ENCODE results near the gene ABCA7.
A peak's percentile ranks its signal among the peaks of the same experiment; 100 is the strongest.
"Not testable (repeated sequence)": the region's sequence is repeated elsewhere in the genome, so short reads cannot be mapped to it uniquely, and the experiment has no call there.

Gene ABCA7

GRCh38 chr19:1108291-1109031 lies 68.6 kb downstream of the ABCA7 start:
- no peak for DNase-seq

- DNase-seq = no peak
Observed at GRCh38 chr19:1109032-1109551, 69.2 kb downstream of the ABCA7 start.

DNA sequence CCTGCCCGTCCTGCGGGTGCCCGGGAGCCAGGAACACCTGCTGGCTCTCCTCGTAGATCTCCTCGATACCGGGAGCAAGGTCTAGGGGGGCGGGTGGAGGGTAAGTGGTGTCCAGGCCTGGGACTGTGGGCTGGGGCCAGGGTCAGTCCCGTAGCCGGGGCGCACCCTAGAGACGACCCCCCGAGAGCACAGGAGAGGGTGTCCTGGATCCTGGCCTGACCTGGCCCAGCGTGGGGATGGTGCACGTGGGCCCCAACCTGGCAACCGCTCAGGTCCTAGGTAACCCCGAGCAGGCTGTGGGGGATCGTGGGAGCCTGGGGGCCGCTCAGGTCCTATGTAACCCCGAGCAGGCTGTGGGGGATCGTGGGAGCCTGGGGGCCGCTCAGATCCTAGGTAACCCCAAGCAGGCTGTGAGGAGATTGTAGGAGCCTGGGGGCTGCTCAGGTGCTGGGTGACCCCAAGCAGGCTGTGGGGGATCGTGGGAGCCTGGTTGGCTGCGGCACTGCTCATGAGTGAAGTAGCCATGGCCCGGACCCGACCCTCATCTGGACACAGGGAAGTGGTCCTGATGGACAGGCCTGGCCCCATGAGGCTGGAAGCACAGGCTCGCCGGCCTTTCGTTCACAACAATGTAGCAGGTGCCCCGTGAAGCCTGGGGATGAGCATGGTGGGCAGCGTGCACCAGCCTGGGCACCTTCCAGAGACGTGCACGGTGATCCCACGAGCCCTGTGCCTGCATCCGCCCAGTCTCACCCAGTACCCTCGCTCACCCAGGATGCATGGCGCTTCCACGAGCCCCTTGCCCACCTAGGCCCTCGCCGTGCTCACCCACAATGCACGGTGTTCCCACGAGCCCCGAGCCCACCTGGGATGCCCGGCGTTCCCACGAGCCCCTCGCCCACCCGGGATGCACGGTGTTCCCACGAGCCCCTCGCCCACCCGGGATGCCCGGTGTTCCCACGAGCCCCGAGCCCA lies 70.1 kb downstream of the ABCA7 start:
- DNase-seq = no peak

DNA sequence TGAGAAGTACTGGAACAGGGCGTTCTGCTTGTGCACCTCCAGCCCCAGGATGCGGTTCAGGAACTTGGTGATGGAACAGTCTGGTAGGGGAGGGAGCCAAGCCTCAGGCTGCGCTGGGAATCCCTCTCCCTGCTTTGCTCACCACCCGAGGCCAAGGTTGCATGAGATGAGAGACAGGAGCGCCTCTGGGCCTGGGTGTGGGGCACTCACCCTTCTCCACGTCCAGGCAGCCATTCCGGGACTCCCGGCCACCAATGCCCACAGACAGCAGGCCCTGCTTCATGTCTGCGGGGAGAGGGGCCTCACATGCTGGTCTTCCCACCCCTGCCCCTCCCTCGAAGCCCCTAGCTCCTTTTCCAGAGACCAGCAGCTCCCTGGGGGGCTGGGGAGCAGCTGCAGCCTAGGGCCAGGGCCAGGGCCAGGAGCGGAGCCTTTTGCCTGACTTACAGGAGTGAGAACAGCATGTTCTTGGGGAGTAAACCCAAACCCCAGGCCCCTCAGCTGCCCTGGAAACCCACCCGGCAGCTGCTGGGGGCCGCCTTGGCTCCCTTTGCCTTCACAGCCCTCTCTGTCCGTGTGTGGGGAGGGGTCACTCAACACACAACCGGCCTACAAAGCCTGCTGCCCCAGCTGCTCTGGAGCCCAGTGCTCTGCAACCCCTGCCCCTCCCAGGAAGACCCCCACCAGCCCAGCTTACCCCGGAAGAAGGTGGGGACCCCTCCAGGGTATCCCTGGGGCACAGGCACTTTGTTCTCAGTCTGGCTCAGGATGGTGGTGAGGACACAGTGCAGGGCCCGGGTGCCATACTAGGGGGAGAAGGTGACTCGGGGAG lies 71.1 kb downstream of the ABCA7 start:
- DNase-seq = no peak

- DNase-seq = no peak
Observed at GRCh38 chr19:1111641-1112267, 71.8 kb downstream of the ABCA7 start.

DNA sequence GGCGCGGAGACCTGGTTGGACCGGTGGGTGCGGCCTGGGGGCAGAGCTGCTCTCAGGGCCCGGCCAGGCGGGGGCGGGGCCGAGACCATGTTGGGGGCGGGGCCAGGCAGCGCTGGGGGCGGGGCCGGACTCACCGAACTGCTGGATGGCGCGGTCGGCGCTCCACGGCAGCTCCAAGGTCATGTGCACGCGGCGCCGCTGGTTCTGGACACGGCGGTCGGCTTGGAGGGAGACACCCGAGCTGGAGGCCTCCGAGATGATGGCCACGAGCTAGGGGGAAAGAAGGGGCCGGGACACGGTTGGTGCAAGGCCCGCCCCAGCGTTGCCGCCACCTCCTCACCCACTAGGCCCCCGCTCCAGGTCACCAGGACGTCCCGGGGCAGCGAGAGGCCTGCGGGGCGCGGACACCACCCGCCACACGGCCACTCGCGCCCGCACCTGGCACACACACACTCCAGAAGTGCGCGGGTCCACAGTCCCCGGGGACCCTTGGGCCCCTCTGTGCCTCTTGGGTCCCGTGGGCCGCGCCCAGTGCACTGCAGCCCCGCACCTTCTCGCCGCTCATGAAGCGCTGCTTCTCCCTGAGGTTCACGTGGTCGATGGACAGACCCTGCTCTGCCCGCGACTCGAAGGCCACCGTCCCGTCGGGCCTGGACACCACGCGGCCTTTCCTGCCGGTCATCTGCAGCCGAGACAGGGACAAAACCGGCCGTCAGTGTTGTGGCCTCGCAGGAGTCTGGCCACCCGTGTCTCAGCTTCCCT lies 72.5 kb downstream of the ABCA7 start:
- no peak for DNase-seq

DNA sequence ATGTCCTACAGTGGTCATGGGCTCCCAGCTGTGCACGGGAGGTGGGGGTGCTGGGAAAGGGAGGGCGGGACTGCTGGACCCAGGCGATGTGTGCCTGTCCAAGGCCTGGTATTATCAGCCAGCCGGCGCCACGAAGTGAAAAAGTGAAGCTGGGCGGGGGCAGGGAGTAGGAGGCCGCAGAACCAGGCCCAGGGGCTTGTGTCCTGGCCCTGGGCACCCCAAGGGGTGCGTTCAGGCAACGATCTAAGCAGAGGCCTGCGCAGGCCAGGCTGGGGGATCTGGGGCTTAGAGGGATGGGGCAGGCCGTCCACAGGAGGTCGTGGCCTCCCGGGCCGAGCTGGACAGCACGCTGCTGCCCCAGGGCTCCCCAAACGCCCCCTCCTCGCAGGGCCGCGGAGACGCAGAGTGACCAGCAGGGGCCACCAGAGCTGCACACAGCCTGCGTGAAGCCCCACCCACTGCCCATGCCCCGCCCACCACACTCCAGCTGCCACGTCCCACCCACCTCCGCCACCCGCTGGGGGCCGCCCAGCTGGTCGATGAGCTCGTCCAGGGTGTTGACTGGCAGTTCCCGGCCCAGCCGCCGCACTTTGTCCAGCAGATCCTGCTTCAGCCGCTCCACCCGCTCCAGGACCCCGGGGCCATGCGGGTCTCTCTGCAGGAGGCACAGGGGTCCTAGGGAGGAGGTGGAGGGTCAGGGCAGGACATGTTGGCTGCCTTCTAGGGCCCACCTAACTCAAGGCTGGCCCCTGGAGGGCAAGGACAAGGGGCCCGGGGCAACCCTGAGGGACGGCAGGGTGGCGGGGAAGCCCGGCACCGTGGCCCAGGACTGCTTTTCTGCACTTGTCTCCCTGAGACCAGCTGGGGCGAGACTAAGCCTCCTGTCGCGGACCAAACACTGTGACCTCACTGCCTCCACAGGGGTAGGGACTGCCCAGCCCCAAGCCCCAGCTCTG lies 73.4 kb downstream of the ABCA7 start:
- peak; percentile 90 for DNase-seq

GRCh38 chr19:1113986-1114483 lies 74.1 kb downstream of the ABCA7 start:
- no peak for DNase-seq

GRCh38 chr19:1114728-1115127 lies 74.8 kb downstream of the ABCA7 start:
- DNase-seq = not testable (repeated sequence)

Data from CD4-positive, alpha-beta T cell treated with Interleukin-6 for 4 hours (primary cell).